ENCODE results near the gene FSHR.

- no peak for TF ChIP-seq POLR2A (IDR thresholded peaks at IDR 0.05)
- TF ChIP-seq, protein P1, sequence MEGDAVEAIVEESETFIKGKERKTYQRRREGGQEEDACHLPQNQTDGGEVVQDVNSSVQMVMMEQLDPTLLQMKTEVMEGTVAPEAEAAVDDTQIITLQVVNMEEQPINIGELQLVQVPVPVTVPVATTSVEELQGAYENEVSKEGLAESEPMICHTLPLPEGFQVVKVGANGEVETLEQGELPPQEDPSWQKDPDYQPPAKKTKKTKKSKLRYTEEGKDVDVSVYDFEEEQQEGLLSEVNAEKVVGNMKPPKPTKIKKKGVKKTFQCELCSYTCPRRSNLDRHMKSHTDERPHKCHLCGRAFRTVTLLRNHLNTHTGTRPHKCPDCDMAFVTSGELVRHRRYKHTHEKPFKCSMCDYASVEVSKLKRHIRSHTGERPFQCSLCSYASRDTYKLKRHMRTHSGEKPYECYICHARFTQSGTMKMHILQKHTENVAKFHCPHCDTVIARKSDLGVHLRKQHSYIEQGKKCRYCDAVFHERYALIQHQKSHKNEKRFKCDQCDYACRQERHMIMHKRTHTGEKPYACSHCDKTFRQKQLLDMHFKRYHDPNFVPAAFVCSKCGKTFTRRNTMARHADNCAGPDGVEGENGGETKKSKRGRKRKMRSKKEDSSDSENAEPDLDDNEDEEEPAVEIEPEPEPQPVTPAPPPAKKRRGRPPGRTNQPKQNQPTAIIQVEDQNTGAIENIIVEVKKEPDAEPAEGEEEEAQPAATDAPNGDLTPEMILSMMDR (IDR thresholded peaks at IDR 0.05), result no peak
Observed at GRCh38 chr2:49033394-49034185, 120.7 kb downstream of the FSHR start.
